Gastrocnemius medialis (tissue), 4 donors: ENCODE results near the gene SMARCA2. TPM values are rescaled to one million over a fixed set of nuclear protein-coding genes. Genes with fewer than 3 reads are reported as not detected.
A peak's percentile ranks its signal among the peaks of the same experiment; 100 is the strongest.

Experiments used
- ATAC-seq, 2 donors: fragments of 150-250 bp; one replicate each; pipeline ENCODE4 v1.9.1; 2016
- DNase-seq, 2 donors: peaks; one replicate each; pipeline ENCODE4 v3.0.0-alpha.2; 2019
- H3K27ac ChIP-seq, 4 donors: fragments of 200-600 bp; sonication (generic); 1 replicate in 1 of 4; 2 replicates in 3 of 4; pipeline ENCODE4 v1.5.1; 2016 to 2018; ENCODE audit warnings: mild to moderate bottlenecking in 2 of 4, moderate library complexity in 1 of 4
- H3K27me3 ChIP-seq, 3 donors: fragments of 200-600 bp; sonication (generic) in 2 of 3; 1 replicate in 1 of 3; 2 replicates in 2 of 3; pipeline versions ENCODE4 v1.5.1 to v1.6.0; 2016 to 2019; ENCODE audit warnings: mild to moderate bottlenecking in 1 of 3, moderate library complexity in 1 of 3
- H3K36me3 ChIP-seq, 2 donors: fragments of 200-600 bp; sonication (generic) in 1 of 2; one replicate each; pipeline ENCODE4 v1.5.1; 2017 to 2018
- H3K4me1 ChIP-seq, 2 donors: fragments of 200-600 bp; sonication (generic) in 1 of 2; one replicate each; pipeline ENCODE4 v1.5.1; 2016 to 2017; ENCODE audit warnings: mild to moderate bottlenecking in 2 of 2
- H3K4me3 ChIP-seq, 4 donors: fragments of 200-600 bp; sonication (generic) in 3 of 4; 1 replicate in 1 of 4; 2 replicates in 3 of 4; pipeline ENCODE4 v1.5.1; 2016 to 2019; ENCODE audit warnings: mild to moderate bottlenecking in 2 of 4
- H3K9me3 ChIP-seq, 3 donors: fragments of 200-600 bp; sonication (generic) in 2 of 3; 1 replicate in 1 of 3; 2 replicates in 2 of 3; pipeline ENCODE4 v1.5.1; 2016 to 2019
- POLR2A ChIP-seq, 2 donors: fragments of 450-650 bp; IDR thresholded peaks; one replicate each; pipeline ENCODE4 v1.6.1; 2017; ENCODE audit warnings: antibody characterized with exemption in 2 of 2, mild to moderate bottlenecking in 2 of 2, moderate library complexity in 2 of 2
- in situ Hi-C, 4 donors: fragments of 200-750 bp; cut with MboI; loops; one replicate each; pipeline versions ENCODE4 v1.15.0 to v1.8.0; 2017; ENCODE audit warnings: low sequenced_read_pairs in 4 of 4
- intact Hi-C: fragments of 100-400 bp; cut with DNase I; formaldehyde crosslinking; loops from one replicate; pipeline ENCODE4 v1.15.1; 2023; ENCODE audit warnings: low total_unique reads
- total RNA-seq, 4 donors: library from RNA; depleted of rRNA; stranded (reverse); fragments of >200 nt; gene quantifications; one replicate each; pipeline versions ENCODE4 v1.1.0 to v1.2.3, GENCODE V29; 2016
- TF ChIP-seq, protein P1 (sequence below), 5 experiments: fragments of 450-650 bp in 3 of 5; fragments of 200-600 bp in 2 of 5; sonication (generic) in 2 of 5; IDR thresholded peaks in 4 of 5; conservative IDR thresholded peaks in 1 of 5; 1 replicate in 4 of 5; 2 replicates in 1 of 5; pipeline ENCODE4 v1.5.1; 2016 to 2019; ENCODE audit warnings: antibody characterized with exemption in 5 of 5, mild to moderate bottlenecking in 3 of 5, moderate library complexity in 3 of 5

Gene SMARCA2
- total RNA-seq, 4 donors from 2014 or later: 54.6 to 69.7 (median 63.0) TPM

DNA sequence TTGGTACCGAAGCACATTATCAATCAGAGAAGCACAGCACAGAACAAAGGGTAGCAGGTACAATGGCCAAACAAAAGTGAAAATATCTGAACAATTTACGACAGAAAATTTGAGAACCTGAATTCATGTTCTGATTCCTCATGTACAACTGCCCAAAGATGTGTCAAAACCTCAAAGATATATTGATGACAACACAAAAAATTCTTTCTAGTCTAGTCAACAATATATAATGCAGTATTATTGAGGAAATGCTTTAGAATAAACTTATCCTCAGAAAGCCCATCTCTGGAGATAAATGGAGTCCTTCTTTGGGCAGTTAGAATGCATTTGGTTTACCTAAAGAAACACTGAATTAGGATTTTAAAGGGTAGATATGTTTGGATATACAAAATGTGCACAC, 6.8 kb upstream of the SMARCA2 start:
- H3K27ac ChIP-seq: no peak overlapping the region
- intact Hi-C loops (loop anchor here (5.0 kb wide), 1 partner anchor 66 kb away; no protein-coding TSS in a partner anchor), in situ Hi-C loops (no loop called here)
- no peaks in the 10 kb centered on the region for H3K36me3 ChIP-seq
- ATAC-seq (no peak), DNase-seq (no peak)
- H3K4me3 ChIP-seq: no peak overlapping the region
- no peak for TF ChIP-seq POLR2A (IDR thresholded peaks at IDR 0.05)
- TF ChIP-seq, protein P1, sequence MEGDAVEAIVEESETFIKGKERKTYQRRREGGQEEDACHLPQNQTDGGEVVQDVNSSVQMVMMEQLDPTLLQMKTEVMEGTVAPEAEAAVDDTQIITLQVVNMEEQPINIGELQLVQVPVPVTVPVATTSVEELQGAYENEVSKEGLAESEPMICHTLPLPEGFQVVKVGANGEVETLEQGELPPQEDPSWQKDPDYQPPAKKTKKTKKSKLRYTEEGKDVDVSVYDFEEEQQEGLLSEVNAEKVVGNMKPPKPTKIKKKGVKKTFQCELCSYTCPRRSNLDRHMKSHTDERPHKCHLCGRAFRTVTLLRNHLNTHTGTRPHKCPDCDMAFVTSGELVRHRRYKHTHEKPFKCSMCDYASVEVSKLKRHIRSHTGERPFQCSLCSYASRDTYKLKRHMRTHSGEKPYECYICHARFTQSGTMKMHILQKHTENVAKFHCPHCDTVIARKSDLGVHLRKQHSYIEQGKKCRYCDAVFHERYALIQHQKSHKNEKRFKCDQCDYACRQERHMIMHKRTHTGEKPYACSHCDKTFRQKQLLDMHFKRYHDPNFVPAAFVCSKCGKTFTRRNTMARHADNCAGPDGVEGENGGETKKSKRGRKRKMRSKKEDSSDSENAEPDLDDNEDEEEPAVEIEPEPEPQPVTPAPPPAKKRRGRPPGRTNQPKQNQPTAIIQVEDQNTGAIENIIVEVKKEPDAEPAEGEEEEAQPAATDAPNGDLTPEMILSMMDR (IDR thresholded peaks at IDR 0.05 in 4 of 5, conservative IDR thresholded peaks at IDR 0.05 in 1 of 5): no peak
- no peaks in the 10 kb centered on the region for H3K9me3 ChIP-seq
- no peaks in the 10 kb centered on the region for H3K27me3 ChIP-seq
- peaks cover 0 to under 1% of the 10 kb centered on the region in 2 donors for H3K4me1 ChIP-seq

GRCh38 chr9:2012347-2012746, 2.8 kb upstream of the SMARCA2 start:
- TF ChIP-seq POLR2A (IDR thresholded peaks at IDR 0.05): no peak
- TF ChIP-seq, protein P1 (IDR thresholded peaks at IDR 0.05 in 4 of 5, conservative IDR thresholded peaks at IDR 0.05 in 1 of 5): no peak
- no peaks in the 10 kb centered on the region for H3K9me3 ChIP-seq
- H3K27me3 ChIP-seq: no peaks in the 10 kb centered on the region
- intact Hi-C loops: loop anchor here (10.0 kb wide), 1 partner anchor 612 kb away; the partner anchor contains the start of gene VLDLR
- no peak overlapping the region for H3K27ac ChIP-seq
- no peaks in the 10 kb centered on the region for H3K36me3 ChIP-seq
- DNase-seq (no peak), ATAC-seq (no peak)
- peaks cover 0 to 3% of the 10 kb centered on the region in 2 donors for H3K4me1 ChIP-seq
- H3K4me3 ChIP-seq: no peak overlapping the region
- in situ Hi-C loops: no loop called here

- in situ Hi-C loops (no loop called here), intact Hi-C loops (loop anchor here (2.0 to 10.0 kb wide), 2 partner anchors 611 to 831 kb away; partner anchors contain the start of genes PUM3 and VLDLR)
- Histone ChIP-seq H3K4me3 (peak overlapping the region; percentile 79 to 96 (median 90)), H3K4me1 (peaks cover 10 to 11% of the 10 kb centered on the region in 2 donors), H3K27ac (peak overlapping the region; percentile 93 to 99 (median 96)), H3K27me3 (no peaks in the 10 kb centered on the region), H3K9me3 (no peaks in the 10 kb centered on the region), H3K36me3 (no peaks in the 10 kb centered on the region)
- DNase-seq: no peak
- TF ChIP-seq, protein P1 (IDR thresholded peaks at IDR 0.05 in 4 of 5, conservative IDR thresholded peaks at IDR 0.05 in 1 of 5): no peak
- no peak for TF ChIP-seq POLR2A (IDR thresholded peaks at IDR 0.05)
- ATAC-seq: peak in 1 of 2 donors; percentile 13
These were observed 1.2 kb upstream of the SMARCA2 start for GRCh38 chr9:2013743-2014475.

DNA sequence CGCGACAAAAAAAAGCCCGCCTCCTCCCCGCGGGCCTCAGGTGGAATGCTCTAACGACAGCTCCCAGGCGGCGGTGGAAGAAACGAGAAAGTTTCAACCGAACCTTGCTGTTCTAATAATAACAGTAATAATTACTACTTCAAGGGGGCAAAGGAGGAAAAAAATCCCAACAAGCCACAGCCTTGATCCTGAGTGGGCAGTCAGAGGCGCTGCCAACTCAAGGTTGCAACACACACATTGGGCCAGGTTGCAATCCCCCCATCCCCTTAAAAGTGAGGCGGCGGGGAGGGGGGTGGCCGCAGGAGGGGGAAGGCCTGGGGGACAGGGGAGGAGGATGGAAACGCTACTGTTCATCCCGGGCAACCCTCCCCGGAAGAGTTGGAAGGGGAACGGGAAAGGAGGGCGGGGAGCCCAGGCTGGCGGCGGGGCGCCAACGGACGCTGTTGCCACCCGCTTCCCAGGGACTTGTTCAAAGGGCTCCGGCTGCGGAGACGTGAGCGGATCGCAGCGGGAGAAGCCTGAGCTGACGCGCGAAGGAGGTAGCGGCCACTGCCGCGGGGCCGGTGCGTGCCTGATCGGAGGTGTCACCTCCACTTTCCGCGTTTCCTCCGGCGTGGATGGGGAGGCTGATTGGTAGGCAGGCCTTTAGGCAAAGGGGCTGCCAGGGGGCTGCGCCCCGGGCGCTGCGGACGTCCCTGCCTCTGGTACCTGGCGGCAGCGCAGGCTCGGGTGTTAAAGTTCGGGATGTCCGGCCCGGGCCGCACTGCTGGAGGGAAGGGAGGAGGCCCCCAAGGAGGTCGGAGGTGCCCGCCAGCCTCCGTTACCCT, 647 bp downstream of the SMARCA2 start:
- Histone ChIP-seq H3K9me3 (no peaks in the 10 kb centered on the region), H3K4me1 (peaks cover 28% of the 10 kb centered on the region in 2 donors), H3K27me3 (no peaks in the 10 kb centered on the region), H3K36me3 (no peaks in the 10 kb centered on the region), H3K4me3 (peak overlapping the region; percentile 79 to 96 (median 90)), H3K27ac (peak overlapping the region; percentile 93 to 99 (median 96))
- DNase-seq (peak; percentile 16 to 49), ATAC-seq (peak; percentile 3 to 9)
- TF ChIP-seq POLR2A (IDR thresholded peaks at IDR 0.05): no peak
- TF ChIP-seq, protein P1 (IDR thresholded peaks at IDR 0.05 in 4 of 5, conservative IDR thresholded peaks at IDR 0.05 in 1 of 5): no peak
- in situ Hi-C loops (no loop called here), intact Hi-C loops (loop anchor here (1.0 to 10.0 kb wide), 5 partner anchors 142 to 1511 kb away; partner anchors contain the start of genes PUM3, RFX3 and VLDLR)
